Stimulated activated naive CD8-positive, alpha-beta T cell treated with anti-CD3 and anti-CD28 coated beads, Interleukin-15, Interleukin-2, amounts not matched to agents 100 U/mL and 50 U/mL, for 24 hours (primary cell): ENCODE data around the gene RGPD5.
A peak's percentile ranks its signal among the peaks of the same experiment; 100 is the strongest.
"Not testable (repeated sequence)": the region's sequence is repeated elsewhere in the genome, so short reads cannot be mapped to it uniquely, and the experiment has no call there.

Source experiments
- ATAC-seq: fragments of 150-1000 bp; cut with Tn5 transposase; one replicate; pipeline ENCODE4 v1.10.0; 2021
- DNase-seq: peaks from one replicate; pipeline ENCODE4 v3.0.0; 2021

RGPD5 gene

DNA sequence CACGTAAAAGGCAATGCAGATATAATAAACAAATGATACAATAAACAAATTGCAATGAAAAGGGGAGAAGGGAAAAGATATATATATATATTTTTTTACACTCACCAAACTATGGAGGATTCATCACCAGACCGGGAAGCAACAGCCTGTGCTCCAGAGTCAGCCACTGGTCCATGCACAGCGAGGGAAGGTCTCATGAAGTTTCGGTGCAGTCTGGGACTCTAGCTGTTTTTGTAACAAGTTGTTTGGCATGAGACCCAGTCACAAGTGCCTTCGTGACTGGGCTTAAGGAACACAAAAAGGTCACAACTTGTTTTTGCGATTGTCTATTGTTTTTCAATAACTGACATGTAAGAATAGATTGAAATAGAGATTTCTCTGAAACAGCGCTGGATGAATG, 99.6 kb downstream of the RGPD5 start:
- ATAC-seq: not testable (repeated sequence)

DNA sequence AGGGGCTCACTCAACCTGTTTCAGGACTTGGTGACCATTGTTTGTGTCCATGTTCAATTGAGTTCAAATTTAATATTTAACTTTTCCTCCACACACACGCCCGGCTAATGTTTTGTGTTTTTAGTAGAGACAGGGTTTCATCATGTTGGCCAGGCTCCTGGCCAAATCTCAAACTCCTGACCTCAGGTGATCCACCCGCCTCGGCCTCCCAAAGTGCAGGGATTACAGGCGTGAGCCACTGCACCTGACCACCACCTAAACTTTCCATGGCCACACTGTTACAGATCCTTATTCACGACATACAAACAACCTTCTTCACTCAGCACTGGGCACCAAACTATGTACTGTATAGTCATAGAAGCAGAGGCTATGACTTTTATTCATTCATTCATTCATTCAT, 100.0 kb downstream of the RGPD5 start:
- not testable (repeated sequence) for ATAC-seq, DNase-seq

More for the DNA sequence above, 99.6 kb downstream of the RGPD5 start:
- DNase-seq: not testable (repeated sequence)

DNA sequence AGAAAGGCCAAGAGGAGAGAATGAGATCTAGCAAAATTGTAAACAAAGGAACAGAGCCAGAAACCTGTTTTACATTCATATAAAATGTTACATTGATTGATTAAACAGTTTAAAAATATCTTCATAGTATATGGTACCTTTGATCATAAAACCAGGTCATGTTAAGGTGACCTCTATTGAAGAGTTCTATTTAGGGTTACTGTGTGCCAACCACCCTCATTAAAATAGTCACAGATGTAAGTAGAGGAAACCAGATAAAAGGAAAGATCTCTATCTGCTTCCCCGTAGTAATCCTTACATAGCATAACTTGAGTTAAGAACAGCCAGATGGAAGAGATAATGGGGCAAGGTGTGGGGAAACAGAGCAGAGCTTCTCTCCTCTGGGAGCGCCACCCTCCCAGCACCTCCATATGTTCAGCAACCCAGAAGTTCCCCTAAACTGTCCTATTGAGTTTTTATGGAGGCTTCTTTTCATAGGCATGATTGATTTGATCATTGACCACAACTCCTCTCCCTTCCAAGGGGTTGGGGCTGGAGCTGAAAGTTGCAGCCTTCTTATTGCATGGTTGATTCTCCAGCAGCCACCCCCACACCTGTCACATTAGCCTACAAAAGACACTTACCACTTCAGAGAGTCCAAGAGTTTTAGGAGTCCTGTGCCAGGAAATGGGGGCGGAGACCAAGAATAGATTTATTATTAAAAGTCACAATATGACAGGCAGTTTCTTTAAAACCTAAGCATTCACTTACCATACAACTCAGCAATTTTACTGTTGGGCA, 101.2 kb downstream of the RGPD5 start:
- DNase-seq, ATAC-seq: not testable (repeated sequence)

DNA sequence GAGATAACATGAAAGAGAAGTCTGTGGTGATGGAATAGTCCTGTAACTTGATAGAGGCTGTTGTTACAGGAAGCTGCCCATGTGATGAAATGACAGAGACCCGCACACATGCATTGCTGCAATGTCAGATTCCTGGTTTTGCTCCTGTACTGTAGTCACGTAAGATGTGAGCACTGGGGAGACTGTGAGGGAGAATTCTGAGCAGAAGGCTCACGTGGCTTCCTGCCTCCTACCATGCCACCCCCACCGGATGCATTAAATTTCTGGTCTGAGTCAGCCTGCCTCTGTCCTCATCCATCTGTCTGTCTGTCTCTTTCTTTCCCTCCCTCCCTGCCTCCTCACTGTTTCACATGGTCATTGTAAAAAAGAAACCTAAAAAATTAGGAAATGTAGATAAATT, 102.1 kb downstream of the RGPD5 start:
- ATAC-seq: peak; percentile 97

DNA sequence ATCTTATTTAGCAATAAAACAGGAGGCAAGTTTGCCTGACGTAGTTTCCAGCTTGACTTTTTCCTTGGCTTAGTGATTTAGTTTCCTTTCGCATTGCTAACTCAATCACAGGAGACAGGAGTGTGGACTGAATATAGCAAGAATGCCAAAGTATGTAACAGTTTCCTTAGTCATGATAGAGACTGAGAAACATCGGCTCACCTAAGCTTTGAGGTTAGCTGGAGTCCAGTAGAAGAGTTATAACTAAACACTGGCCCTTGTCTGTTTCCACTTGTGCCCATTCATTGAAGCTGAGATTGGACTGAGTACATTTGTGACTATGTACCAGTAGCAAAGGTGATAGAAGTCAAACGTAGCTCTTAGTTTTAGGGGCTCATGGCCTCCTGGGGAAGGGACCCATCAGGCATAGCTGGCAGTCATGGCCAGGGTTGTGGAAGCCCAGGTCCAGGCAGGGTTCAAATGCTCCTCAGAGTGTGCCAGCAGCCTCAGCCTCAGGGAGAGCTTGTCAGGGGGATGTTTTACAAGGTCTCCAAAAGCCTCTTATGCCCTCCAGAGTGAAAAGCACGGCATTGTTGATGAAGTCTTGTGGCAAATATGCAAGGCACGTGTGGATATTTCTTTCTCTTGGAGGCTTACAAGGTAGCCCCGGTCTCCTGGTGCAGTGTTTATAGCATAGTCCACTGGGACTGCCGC, 103.8 kb downstream of the RGPD5 start:
- DNase-seq, ATAC-seq: not testable (repeated sequence)

More for the DNA sequence above, 102.1 kb downstream of the RGPD5 start:
- not testable (repeated sequence) for DNase-seq

DNA sequence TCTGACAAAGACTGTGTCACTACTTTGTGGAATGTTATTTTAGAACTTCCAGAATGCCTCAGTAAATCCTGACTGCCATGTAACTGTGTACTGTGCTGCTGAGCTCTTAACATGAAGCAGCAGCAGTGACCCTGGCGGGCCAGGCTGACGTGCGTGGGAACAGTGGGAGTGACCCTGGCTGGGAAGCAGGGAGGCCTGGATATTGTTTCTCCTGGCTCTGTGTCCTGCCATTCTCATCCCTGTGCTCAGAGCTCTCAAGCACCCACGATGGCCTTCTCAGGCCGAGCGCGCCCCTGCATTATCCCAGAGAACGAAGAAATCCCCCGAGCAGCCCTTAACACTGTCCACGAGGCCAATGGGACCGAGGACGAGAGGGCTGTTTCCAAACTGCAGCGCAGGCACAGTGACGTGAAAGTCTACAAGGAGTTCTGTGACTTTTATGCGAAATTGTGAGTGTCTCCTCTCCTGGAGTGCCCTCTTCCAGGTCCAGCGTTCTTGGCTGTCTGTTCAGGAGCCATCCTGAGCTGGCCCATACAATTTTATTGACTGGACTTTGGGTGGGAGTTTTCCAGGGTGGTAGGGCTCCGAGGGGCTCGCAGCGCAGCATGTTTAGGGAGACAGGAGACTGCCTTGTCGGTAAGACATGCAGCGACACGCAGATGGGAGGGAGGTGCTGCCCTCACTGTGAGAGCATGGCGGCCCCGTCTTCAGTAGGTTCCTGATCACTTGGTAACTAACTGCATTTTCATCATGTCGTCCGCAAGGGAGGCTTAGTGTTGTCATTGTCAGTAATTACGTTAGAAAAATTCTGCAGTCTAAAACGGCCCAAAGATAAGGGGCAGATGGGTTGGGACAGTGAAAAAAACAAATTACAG, 104.6 kb downstream of the RGPD5 start, which contains the start of gene LIMS3:
Gene LIMS3, plus strand, starts transcription at position 227 of the 875 bp plus-strand sequence. Its CDS starts 41 bp downstream, at position 268.
- DNase-seq, ATAC-seq: not testable (repeated sequence)

DNA sequence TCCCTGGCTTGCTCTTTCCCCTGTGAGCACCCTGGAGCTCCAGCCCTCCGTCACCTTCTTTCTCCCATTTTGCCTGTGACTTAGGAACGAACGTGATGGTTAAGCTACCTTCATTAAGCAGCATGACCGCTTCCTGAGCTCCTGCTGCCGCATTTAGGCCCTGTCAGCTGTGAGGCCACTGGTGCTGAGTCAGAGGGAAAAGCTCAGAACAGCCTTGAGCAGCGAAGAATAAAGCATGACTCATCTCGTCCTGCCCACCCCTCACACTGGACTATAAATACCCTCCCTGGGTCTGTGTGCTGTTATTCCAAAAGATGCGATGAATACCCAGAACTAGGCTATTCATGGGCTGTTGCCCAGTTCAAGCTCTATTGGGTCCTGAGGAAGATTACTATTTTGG, 111.7 kb downstream of the RGPD5 start:
- ATAC-seq, DNase-seq: not testable (repeated sequence)
